ENCODE measurements around the gene BTBD17.

The BTBD17 gene

GRCh38 chr17:74334393-74335039, 27.2 kb downstream of the BTBD17 start:
- no peak for DNase-seq

GRCh38 chr17:74332763-74333283, 28.8 kb downstream of the BTBD17 start:
- no peak for DNase-seq

DNA sequence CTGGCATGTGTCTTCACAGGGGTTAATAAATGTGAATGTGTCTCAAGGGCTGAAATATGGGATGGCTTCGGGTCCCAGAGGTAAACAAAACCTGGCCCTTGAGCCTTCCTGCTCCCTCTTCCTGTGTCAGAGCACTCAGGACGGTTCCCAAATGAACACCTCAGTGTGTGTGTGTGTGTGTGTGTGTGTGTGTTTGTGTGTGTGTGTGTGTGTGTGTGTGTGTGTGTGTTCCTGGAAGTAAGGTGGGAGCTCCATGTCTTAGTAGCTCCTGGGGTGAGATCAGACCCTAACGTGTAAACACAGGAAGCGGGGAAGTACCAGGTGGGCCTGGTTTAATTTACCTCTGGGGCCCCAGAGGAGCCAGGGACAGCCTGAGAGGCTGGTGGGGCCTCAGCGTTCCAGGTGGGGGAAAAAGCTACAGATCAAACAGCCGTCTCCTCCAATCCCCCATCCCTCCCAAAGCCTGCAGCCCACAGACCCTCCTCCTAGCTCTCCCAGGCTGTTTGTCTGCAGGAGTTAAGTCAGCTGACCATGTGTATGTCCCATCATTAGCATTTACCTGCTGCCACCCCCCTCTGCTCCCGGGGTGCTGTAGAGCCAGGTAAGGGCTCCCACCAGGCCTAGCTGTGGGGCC, 29.5 kb downstream of the BTBD17 start:
- DNase-seq, result no peak

- no peak for DNase-seq
These were observed 31.2 kb downstream of the BTBD17 start for GRCh38 chr17:74330446-74330845.

- DNase-seq, result no peak
These were observed 32.3 kb downstream of the BTBD17 start for GRCh38 chr17:74329378-74329777.

DNA sequence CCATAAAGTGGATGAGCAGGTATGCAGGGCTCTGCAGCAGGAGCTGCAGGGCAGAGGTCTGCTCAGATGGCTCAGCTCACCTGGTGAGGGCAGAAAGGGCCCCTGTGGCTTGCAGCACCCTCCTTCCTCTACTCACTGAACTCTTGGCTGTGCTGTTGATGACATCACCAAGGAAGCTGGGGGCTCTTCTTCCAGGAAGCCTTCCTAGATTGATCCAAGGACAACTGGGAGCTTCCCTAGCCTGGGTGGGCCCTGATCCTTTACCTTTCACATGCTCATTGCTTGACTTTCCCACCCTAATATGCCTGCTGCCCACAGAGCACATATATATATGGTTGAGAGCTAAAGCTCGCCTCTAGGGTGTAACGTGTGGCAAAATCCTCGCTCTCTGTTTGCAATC, 33.2 kb downstream of the BTBD17 start:
- DNase-seq, result no peak

- DNase-seq, result no peak
These were observed 35.2 kb downstream of the BTBD17 start for GRCh38 chr17:74326506-74326905.

GRCh38 chr17:74325743-74326379, 35.8 kb downstream of the BTBD17 start, which contains the start of gene KIF19:
Gene KIF19, plus strand, starts transcription at chr17:74326226. Its CDS starts 124 bp downstream, at chr17:74326350.
- DNase-seq, result no peak

- no peak for DNase-seq
These were observed 36.3 kb downstream of the BTBD17 start for GRCh38 chr17:74325376-74325742.

DNA sequence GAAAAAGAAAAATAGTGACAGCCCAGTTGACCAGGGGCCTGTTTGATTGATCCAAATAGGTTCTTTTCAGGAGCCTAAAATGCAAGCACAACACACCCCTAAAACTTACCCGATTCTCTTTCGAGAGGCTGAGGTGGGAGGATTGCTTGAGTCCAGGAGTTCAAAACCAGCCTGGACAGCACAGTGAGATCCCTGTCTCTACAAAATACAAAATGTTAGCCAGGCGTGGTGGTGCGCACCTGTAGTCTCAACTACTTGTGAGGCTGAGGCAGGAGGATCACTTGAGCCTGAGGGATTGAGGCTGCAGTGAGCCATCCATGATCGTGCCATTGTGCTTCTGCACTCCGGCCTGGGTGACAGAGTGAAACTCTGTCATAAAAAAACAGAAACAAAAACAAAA, 37.1 kb downstream of the BTBD17 start:
- DNase-seq, result no peak

DNA sequence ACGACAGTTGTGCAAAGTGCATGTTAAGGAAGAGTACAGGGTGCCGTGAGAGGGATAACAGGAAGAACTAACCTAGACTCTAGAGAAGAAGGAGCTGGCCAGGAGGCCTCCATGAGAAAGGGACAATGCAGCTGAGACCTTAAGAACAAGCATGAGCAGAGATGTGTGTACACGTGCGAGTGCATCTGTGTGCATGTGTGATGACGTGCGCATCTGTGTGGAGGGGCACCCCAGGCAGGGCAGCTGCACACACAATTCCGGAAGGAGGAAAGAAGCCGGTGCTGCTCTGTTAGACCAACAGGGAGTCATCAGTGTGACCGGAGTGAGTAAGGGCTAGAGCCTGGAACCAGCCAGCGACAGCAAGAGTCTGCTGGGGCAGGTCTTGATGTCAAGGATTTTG, 43.3 kb downstream of the BTBD17 start:
- no peak for DNase-seq

GRCh38 chr17:74317071-74317470, 44.6 kb downstream of the BTBD17 start:
- DNase-seq, result no peak

DNA sequence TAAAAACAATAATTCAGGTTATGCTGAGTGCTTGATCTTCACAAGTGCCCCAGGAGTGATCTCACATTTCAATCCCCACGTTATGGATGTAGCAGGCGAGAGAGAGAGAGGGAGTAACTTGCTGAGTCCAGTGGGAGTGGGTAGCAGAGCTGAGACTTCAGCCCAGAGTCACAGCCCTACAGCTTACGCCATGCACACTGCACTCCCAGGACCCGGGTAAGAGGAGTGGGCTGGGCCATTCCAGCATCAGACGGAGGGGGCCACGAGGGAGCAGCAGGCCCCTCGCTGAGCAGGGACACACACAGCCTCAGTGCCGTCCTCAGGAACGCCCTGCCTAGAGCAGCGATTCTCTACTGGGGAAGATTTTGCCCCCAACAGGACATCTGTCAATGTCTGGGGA, 45.4 kb downstream of the BTBD17 start:
- DNase-seq, result no peak

DNA sequence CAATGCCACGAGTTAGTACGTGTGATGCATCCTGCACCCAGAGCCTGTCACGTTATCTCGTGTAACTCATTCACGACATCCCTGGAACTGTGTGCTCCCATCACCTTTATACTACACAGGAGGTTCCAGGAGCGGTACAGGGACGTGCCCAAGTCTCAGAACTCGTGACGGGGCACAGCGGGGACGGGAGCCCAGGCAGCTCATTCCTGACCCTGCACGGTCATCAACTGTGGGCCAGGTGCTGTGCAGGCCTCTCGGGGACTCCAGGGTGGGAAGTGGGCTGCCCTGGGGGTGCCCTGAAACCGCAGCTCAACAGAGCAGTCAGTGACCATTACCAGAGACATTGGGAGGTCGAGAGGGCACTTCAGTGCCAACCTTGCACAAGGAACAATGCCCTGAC, 46.8 kb downstream of the BTBD17 start:
- no peak for DNase-seq

- no peak for DNase-seq
These were observed 51.8 kb downstream of the BTBD17 start for GRCh38 chr17:74309902-74310301.

- DNase-seq, result peak; percentile 79
These were observed 53.5 kb downstream of the BTBD17 start for GRCh38 chr17:74307984-74308773.
